Measurements from ENCODE around the gene METAP1.

- TF ChIP-seq, protein P1, sequence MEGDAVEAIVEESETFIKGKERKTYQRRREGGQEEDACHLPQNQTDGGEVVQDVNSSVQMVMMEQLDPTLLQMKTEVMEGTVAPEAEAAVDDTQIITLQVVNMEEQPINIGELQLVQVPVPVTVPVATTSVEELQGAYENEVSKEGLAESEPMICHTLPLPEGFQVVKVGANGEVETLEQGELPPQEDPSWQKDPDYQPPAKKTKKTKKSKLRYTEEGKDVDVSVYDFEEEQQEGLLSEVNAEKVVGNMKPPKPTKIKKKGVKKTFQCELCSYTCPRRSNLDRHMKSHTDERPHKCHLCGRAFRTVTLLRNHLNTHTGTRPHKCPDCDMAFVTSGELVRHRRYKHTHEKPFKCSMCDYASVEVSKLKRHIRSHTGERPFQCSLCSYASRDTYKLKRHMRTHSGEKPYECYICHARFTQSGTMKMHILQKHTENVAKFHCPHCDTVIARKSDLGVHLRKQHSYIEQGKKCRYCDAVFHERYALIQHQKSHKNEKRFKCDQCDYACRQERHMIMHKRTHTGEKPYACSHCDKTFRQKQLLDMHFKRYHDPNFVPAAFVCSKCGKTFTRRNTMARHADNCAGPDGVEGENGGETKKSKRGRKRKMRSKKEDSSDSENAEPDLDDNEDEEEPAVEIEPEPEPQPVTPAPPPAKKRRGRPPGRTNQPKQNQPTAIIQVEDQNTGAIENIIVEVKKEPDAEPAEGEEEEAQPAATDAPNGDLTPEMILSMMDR (IDR thresholded peaks at IDR 0.05; ENCODE audit: borderline replicate concordance, extremely low read depth, low read length, poor library complexity, severe bottlenecking) = no peak
- TF ChIP-seq EZH2 (IDR thresholded peaks at IDR 0.05; ENCODE audit: borderline replicate concordance, low read depth, low read length, severe bottlenecking) = no peak
These were observed 81.7 kb downstream of the METAP1 start for GRCh38 chr4:99077177-99077576.
